Loucy (cell line): ENCODE results near the gene EIPR1.

ENCODE experiments used
- CTCF ChIP-seq: fragments of 200-600 bp; sonication (generic); conservative IDR thresholded peaks from 2 replicates; pipeline ENCODE4 v1.5.1; 2014; ENCODE audit warnings: mild to moderate bottlenecking, antibody characterized with exemption, low read length
- EZH2phosphoT487 ChIP-seq: fragments of 200-600 bp; IDR thresholded peaks from 2 replicates; pipeline ENCODE4 v1.6.1; 2018; ENCODE audit warnings: antibody characterized with exemption, mild to moderate bottlenecking, moderate library complexity, borderline replicate concordance

GRCh38 chr2:3341336-3341735 is 36.3 kb downstream of the EIPR1 start:
- TF ChIP-seq CTCF, result no peak
- no peak for TF ChIP-seq EZH2phosphoT487
